DMS 273 treated with DMSO at 0.1 percent for 48 hours (cell line): Measurements from ENCODE around the gene ZSWIM5.
"Not testable (repeated sequence)": the region's sequence is repeated elsewhere in the genome, so short reads cannot be mapped to it uniquely, and the experiment has no call there.

Source experiments
- DNase-seq: peaks from one replicate; lab custom pipeline; 2025; lab: John Stamatoyannopoulos, UW

The ZSWIM5 gene

GRCh38 chr1:45200906-45201500 lies 5.4 kb downstream of the ZSWIM5 start:
- DNase-seq = no peak

DNA sequence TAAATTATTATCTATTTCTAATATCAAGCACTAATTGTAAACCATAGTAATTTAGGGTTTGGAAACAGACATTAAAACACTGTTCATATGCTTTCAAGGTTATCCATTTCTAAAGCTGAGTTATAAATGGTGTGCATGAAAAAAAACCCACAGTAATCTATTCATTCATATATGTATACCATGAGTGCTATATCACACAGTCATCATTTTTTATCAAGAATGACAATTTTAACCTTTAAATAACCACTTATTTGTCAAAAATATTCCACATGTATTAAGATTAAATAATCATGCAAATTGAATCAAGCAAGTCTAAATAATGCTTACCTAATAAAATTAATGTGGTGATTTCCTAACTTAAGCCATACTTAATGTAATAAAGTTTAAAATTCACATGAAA lies 6.0 kb downstream of the ZSWIM5 start:
- DNase-seq = no peak

GRCh38 chr1:45198185-45198584 lies 8.2 kb downstream of the ZSWIM5 start:
- no peak for DNase-seq

- DNase-seq = no peak
Measured at GRCh38 chr1:45196863-45197262, 9.5 kb downstream of the ZSWIM5 start.

- no peak for DNase-seq
Measured at GRCh38 chr1:45191418-45191783, 15.0 kb downstream of the ZSWIM5 start.

DNA sequence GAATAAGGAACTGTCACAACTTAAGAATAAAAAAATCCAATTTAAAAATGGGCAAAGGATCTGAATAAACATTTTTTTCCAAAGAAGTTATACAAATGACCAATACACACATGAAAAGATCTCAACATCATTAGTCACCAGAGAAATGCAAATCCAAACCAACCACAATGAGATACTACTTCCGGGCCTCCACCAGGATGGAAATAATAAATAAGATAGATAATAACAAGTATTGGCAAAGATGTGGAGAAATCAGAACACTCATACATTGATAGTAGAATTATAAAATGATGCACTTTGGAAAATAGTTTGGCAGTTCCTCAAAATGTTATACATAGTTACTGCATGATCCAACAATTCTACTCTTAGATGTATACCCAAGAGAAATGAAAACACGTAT lies 18.7 kb downstream of the ZSWIM5 start:
- DNase-seq = no peak

DNA sequence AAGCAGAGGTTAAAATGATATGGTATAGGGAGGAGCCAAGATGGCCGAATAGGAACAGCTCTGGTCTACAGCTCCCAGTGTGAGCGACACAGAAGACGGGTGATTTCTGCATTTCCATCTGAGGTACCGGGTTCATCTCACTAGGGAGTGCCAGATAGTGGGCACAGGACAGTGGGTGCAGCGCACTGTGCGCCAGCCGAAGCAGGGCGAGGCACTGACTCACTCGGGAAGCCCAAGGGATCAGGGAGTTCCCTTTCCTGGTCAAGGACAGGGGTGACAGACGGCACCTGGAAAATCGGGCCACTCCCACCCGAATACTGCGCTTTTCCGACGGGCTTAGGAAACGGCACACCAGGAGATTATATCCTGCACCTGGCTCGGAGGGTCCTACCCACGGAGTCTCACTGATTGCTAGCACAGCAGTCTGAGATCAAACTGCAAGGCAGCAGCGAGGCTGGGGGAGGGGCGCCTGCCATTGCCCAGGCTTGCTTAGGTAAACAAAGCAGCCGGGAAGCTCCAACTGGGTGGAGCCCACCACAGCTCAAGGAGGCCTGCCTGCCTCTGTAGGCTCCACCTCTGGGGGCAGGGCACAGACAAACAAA lies 26.4 kb downstream of the ZSWIM5 start:
- DNase-seq = not testable (repeated sequence)

DNA sequence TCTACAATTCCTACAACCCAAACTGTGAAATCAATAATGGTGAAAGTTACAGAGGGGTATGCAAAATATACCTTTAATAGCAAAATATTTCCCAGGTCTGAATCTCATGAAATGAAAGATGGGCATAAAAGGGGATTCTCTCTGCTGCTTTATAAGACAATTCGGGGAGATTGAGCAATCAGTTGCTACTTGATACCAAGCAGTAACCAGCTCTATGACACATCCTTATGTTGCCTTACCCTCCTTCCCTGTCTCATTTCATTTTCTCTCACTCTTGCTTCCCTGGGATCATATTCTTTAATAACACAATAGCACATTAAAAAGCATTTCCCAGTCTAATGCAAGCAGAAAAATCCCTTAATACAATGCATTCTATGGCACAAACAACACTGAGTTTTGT lies 29.0 kb downstream of the ZSWIM5 start:
- no peak for DNase-seq

DNA sequence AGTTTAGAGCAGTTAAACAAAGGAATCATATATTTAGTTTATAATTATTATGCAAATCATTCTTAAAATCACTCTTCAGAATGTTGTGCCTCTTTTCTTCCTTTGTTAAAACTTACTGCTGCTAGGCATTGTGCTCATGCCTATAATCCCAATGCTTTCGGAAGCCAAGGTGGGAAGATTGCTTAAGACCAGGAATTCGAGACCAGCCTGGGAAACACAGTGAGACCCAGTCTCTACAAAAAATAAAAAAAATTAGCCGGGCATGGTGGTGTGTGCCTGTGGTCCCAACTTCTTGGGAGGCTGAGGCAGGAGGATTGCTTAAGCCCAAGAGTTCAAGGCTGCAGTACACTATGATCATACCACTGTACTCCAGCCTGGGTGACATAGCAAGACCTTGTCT lies 33.6 kb downstream of the ZSWIM5 start:
- no peak for DNase-seq

DNA sequence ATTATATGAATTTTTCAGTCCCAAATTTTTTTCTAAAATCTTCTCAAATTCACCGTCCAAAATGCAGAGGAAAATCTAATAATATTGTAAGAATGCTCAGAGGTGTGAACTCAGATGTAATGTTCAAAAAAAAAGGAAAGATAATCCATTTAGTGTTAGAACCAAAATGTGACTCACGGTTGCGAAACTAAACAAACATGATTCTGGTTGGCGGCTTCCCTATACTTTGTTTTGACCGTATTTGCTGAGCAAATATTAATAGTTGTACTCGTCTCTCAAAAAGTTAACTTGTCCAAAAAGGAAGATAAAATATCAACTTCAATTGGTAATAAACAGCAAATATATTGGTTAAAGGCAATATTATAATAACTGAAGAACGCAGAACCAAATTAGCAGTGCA lies 34.4 kb downstream of the ZSWIM5 start:
- DNase-seq = no peak

- DNase-seq = no peak
Measured at GRCh38 chr1:45171575-45171974, 34.8 kb downstream of the ZSWIM5 start.

DNA sequence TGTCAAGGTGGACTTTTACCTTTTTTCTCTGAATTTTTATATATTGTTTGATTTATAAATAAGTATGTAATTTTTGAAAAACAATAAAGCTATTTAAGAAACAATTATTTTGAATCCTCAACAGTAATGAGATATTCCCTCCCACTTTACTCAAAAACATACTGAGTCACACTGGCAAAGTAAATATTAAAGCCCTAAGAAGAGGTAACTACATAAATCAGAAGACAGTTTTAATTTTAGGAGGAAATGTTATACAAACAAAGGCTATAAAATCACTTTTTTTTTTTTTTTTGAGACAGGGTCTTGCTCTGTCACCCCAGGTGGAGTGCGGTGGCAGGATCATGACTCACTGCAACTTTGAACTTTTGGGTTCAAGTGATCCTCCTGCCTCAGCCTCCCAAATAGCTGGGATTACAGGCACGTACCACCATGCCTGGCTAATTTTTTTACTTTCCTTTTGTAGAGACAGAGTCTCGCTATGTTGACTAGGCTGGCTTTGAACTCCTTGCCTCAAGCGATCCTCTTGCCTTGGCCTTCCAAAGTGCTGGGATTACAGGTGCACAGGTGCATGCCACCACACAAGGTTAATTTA lies 36.2 kb downstream of the ZSWIM5 start:
- DNase-seq = no peak

- DNase-seq = not testable (repeated sequence)
Measured at GRCh38 chr1:45167947-45168346, 38.5 kb downstream of the ZSWIM5 start.

- DNase-seq = not testable (repeated sequence)
Measured at GRCh38 chr1:45164307-45164706, 42.1 kb downstream of the ZSWIM5 start.

GRCh38 chr1:45163111-45163510 lies 43.3 kb downstream of the ZSWIM5 start:
- DNase-seq = not testable (repeated sequence)

- DNase-seq = not testable (repeated sequence)
Measured at GRCh38 chr1:45162041-45163035, 44.1 kb downstream of the ZSWIM5 start.

GRCh38 chr1:45155957-45156356 lies 50.4 kb downstream of the ZSWIM5 start:
- no peak for DNase-seq

DNA sequence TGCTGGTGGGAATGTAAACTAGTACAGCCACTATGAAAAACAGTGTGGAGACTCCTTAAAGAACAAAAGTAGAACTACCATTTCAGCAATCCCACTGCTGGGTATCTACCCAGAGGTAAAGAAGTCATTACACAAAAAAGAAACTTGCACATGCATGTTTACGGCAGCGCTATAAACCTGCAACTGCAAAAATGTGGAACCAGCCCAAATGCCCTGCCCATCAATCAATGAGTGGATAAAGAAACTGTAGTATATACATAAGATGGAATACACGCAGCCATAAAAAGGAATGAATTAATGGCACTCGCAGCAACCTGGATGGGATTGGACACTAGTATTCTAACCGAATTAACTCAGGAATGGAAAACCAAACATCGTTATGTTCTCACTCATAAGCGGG lies 51.0 kb downstream of the ZSWIM5 start:
- DNase-seq = no peak

DNA sequence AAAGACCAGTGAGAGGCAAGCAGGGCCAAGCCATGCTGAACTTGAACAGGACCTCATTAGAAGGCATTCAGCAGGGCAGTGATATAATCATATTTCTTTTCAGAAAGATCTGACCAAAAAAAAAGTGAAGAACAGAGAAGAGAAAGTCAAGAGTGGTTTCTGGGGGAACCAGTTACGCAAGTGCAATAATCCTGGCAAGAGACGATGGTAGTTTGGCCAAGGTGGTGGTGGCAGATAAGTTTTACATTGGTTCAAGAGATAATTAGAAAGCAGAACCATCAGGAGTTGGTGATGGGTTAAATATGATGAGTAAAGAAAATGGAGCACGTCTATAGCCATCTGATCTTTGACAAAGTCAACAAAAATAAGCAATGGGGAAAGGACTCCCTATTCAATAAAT lies 54.3 kb downstream of the ZSWIM5 start:
- DNase-seq = no peak

DNA sequence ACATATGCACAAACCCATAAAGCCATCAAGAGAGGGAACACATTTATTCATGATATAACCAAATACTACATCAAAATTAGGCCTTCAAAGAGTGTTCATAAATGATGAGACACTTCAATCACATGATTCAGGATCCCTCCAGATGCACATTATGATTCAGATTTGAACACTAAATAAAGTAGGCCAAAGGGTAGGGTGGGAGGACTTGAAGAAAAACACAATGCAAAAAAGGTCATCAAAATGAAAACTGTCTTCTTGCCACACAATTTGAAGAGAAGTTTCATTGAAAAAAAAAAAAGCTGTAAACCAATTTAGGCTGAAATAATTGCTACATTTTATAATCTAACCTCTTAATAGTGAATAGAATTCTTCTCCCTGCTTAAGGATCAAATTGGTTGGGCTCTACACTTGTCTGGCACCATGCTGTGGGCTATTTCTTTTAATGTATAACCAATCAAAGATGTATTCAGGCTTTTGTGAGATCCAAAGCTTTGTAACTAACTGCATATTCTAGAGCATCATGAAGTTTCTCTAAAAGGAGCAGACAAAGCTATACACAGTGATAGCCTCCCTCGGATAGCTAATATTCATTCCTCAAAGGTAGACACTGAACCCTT lies 58.1 kb downstream of the ZSWIM5 start:
- no peak for DNase-seq

- no peak for DNase-seq
Measured at GRCh38 chr1:45146833-45147232, 59.6 kb downstream of the ZSWIM5 start.
